ENCODE results near the gene MACROD1. TPM values are rescaled to one million over a fixed set of nuclear protein-coding genes. Genes with fewer than 3 reads are reported as not detected.

MACROD1 gene
- total and polyA plus RNA-seq, 9 of the 15 experiments (the other 6 are each of a cell fraction or from before 2014, with no cell fraction given): 1.1 to 60.0 (median 26.4) TPM

- TF ChIP-seq ZNF398 (CRISPR knock-in tag; IDR thresholded peaks at IDR 0.05) (no peak), MGA (IDR thresholded peaks at IDR 0.05) (no peak), CHD2 (IDR thresholded peaks at IDR 0.05; ENCODE audit: low read depth, low read length) (no peak), PTBP1 (IDR thresholded peaks at IDR 0.05; ENCODE audit: low read depth, low read length) (0 out of 2 replicates have a peak, but pooled peaks have one; percentile 14), MEF2A (IDR thresholded peaks at IDR 0.05; ENCODE audit: control insufficient read depth, low read depth, low read length) (peak; percentile 17; the same call in 1 of the 2 replicates), ILF3 (IDR thresholded peaks at IDR 0.05; ENCODE audit: borderline replicate concordance) (no peak), THAP7 (CRISPR knock-in tag; IDR thresholded peaks at IDR 0.05) (no peak), ELF4 (CRISPR knock-in tag; IDR thresholded peaks at IDR 0.05) (0 out of 2 replicates have a peak, but pooled peaks have one; percentile 31), FOXP4 (CRISPR knock-in tag; IDR thresholded peaks at IDR 0.05; ENCODE audit: borderline replicate concordance) (peak; percentile 81; the same call in 1 of the 2 replicates), NUFIP1 (IDR thresholded peaks at IDR 0.05; ENCODE audit: partially characterized antibody) (no peak)
These were observed 41.6 kb upstream of the MACROD1 start (continued) for GRCh38 chr11:64207256-64208085.
